Gastrocnemius medialis (tissue), 4 donors: ENCODE data around the gene SURF2.

Experiments used
- CTCF ChIP-seq, 5 experiments: fragments of 450-650 bp in 3 of 5; fragments of 200-600 bp in 2 of 5; sonication (generic) in 2 of 5; IDR thresholded peaks in 4 of 5; conservative IDR thresholded peaks in 1 of 5; 1 replicate in 4 of 5; 2 replicates in 1 of 5; pipeline ENCODE4 v1.5.1; 2016 to 2019; ENCODE audit warnings: antibody characterized with exemption in 5 of 5, mild to moderate bottlenecking in 3 of 5, moderate library complexity in 3 of 5
- POLR2A ChIP-seq, 2 donors: fragments of 450-650 bp; IDR thresholded peaks; one replicate each; pipeline ENCODE4 v1.6.1; 2017; ENCODE audit warnings: antibody characterized with exemption in 2 of 2, mild to moderate bottlenecking in 2 of 2, moderate library complexity in 2 of 2

GRCh38 chr9:133309608-133310007 lies 46.7 kb upstream of the SURF2 start:
- TF ChIP-seq POLR2A (IDR thresholded peaks at IDR 0.05) (no peak), CTCF (IDR thresholded peaks at IDR 0.05 in 4 of 5, conservative IDR thresholded peaks at IDR 0.05 in 1 of 5) (no peak)
